GM12878 (cell line): ENCODE results near the gene NOP14. TPM values are rescaled to one million over a fixed set of nuclear protein-coding genes. Genes with fewer than 3 reads are reported as not detected.

Source experiments
- ATAC-seq: fragments of 200-7000 bp; cut with Tn5 transposase; 3 replicates; pipeline ENCODE4 v1.9.1; 2020; ENCODE audit warnings: mild to moderate bottlenecking, moderate library complexity
- BruUV-seq: library from RNA; stranded (reverse); fragments of 400-500 nt; replicated peaks from 2 replicates; lab custom pipeline; 2021; lab: Mats Ljungman, UMichigan
- CTCF ChIA-PET: fragments of 300-600 bp; sonication (Branson Sonifier 250); formaldehyde crosslinking; extraction: SDS; loops from one replicate; lab custom pipeline; 2021; ENCODE audit warnings: inconsistent platforms; lab: Yijun Ruan, JAX
- POLR2A ChIA-PET: fragments of 350-600 bp; formaldehyde crosslinking; extraction: SDS; loops from one replicate; lab custom pipeline; 2021; ENCODE audit warnings: inconsistent platforms; lab: Charles Lee
- RAD21 ChIA-PET: fragments of 300-600 bp; sonication (Branson Sonifier 250); formaldehyde crosslinking; loops from one replicate; lab custom pipeline; 2023; ENCODE audit warnings: antibody characterized with exemption; ENCODE audit not compliant: unreplicated experiment; lab: Charles Lee
- SMC1A ChIA-PET: fragments of 300-600 bp; sonication (Branson Sonifier 250); formaldehyde crosslinking; loops from one replicate; lab custom pipeline; 2023; ENCODE audit not compliant: unreplicated experiment, uncharacterized antibody; lab: Charles Lee
- DNase-seq: peaks from one replicate; pipeline ENCODE4 v3.0.0-alpha.2; 2011; ENCODE audit warnings: low read depth, low spot score
- FAIRE-seq: peaks from 3 replicates; lab custom pipeline; 2011; peaks lifted over from hg19 to GRCh38; lab: Jason Lieb, UNC
- H2AFZ ChIP-seq: 2 replicates; pipeline ENCODE4 v1.6.0; 2011; ENCODE audit warnings: low read depth, low read length, control low read depth; ENCODE audit not compliant: control insufficient read depth
- H3K27ac ChIP-seq: 2 replicates; pipeline ENCODE4 v1.5.1; 2011; ENCODE audit warnings: control low read depth; ENCODE audit not compliant: control insufficient read depth, insufficient read depth
- H3K27me3 ChIP-seq, 2 experiments: replicated peaks in 1 of 2; 2 replicates each; pipeline versions ENCODE4 v1.6.0 to v1.6.1; 2011; ENCODE audit warnings: low read length in 1 of 2; ENCODE audit not compliant: control insufficient read depth in 2 of 2, insufficient read depth in 2 of 2
- H3K36me3 ChIP-seq, 2 experiments: 2 replicates each; pipeline ENCODE4 v1.5.1; 2011; ENCODE audit warnings: low read length in 1 of 2; ENCODE audit not compliant: control insufficient read depth in 2 of 2, insufficient read depth in 2 of 2
- H3K4me1 ChIP-seq: 2 replicates; pipeline ENCODE4 v1.6.1; 2011; ENCODE audit warnings: mild to moderate bottlenecking, low read length, moderate library complexity, mixed read lengths; ENCODE audit not compliant: control insufficient read depth, insufficient read depth
- H3K4me2 ChIP-seq: 2 replicates; pipeline ENCODE4 v1.6.0; 2011; ENCODE audit warnings: control low read depth; ENCODE audit not compliant: control insufficient read depth, insufficient read depth
- H3K4me3 ChIP-seq: fragments of 200-600 bp; sonication (generic); 2 replicates; pipeline ENCODE4 v1.5.1; 2016
- H3K79me2 ChIP-seq: 2 replicates; pipeline ENCODE4 v1.6.0; 2011; ENCODE audit warnings: low read length; ENCODE audit not compliant: control insufficient read depth, insufficient read depth
- H3K9ac ChIP-seq: 2 replicates; pipeline ENCODE4 v1.8.0; 2011; ENCODE audit warnings: low read length, control low read depth, mixed read lengths; ENCODE audit not compliant: control insufficient read depth, insufficient read depth
- H3K9me3 ChIP-seq: replicated peaks from 3 replicates; pipeline ENCODE4 v1.5.1; 2011; ENCODE audit warnings: mild to moderate bottlenecking, low read length; ENCODE audit not compliant: control insufficient read depth, insufficient read depth
- H4K20me1 ChIP-seq: 2 replicates; pipeline ENCODE4 v1.6.0; 2011; ENCODE audit not compliant: control insufficient read depth, insufficient read depth
- ASH2L ChIP-seq: fragments of 300-600, 200-600 bp; sonication (generic); IDR thresholded peaks from 2 replicates; pipeline ENCODE4 v1.6.1; 2017; ENCODE audit warnings: low read depth, mild to moderate bottlenecking, borderline replicate concordance
- BCL11A ChIP-seq: IDR thresholded peaks from 2 replicates; pipeline ENCODE4 v1.6.1; 2011; ENCODE audit warnings: low read depth, low read length
- BMI1 ChIP-seq: fragments of 450-650 bp; IDR thresholded peaks from 2 replicates; pipeline ENCODE4 v1.6.1; 2016; ENCODE audit warnings: mild to moderate bottlenecking, moderate library complexity, borderline replicate concordance
- FOS ChIP-seq: IDR thresholded peaks from 3 replicates; pipeline ENCODE4 v1.6.1; 2011; ENCODE audit warnings: borderline replicate concordance; ENCODE audit not compliant: insufficient read length; ENCODE audit errors: extremely low read depth
- HCFC1 ChIP-seq: fragments of 150-350 bp; IDR thresholded peaks from 2 replicates; pipeline ENCODE4 v1.6.1; 2014; ENCODE audit warnings: low read length
- HDAC2 ChIP-seq: fragments of 200-600 bp; sonication (generic); IDR thresholded peaks from 2 replicates; pipeline ENCODE4 v1.6.1; 2017
- IRF3 ChIP-seq: fragments of 450-650 bp; IDR thresholded peaks from 2 replicates; pipeline ENCODE4 v1.6.1; 2014; ENCODE audit warnings: mild to moderate bottlenecking
- IRF5 ChIP-seq: fragments of 450-650 bp; IDR thresholded peaks from 2 replicates; pipeline ENCODE4 v1.6.1; 2017; ENCODE audit warnings: borderline replicate concordance
- LARP7 ChIP-seq: fragments of 450-650 bp; IDR thresholded peaks from 2 replicates; pipeline ENCODE4 v1.6.1; 2017; ENCODE audit warnings: mild to moderate bottlenecking
- MEF2A ChIP-seq: IDR thresholded peaks from 2 replicates; pipeline ENCODE4 v1.6.1; 2011; ENCODE audit warnings: low read depth, mild to moderate bottlenecking, low read length, moderate library complexity; ENCODE audit not compliant: insufficient read depth
- RAD21 ChIP-seq: IDR thresholded peaks from 2 replicates; pipeline ENCODE4 v1.6.1; 2011; ENCODE audit warnings: mild to moderate bottlenecking, low read depth, low read length, moderate library complexity; ENCODE audit not compliant: insufficient read depth
- SIX5 ChIP-seq: IDR thresholded peaks from 2 replicates; pipeline ENCODE4 v1.6.1; 2011; ENCODE audit warnings: mild to moderate bottlenecking, low read depth, low read length, moderate library complexity; ENCODE audit not compliant: severe bottlenecking
- SMAD1 ChIP-seq: fragments of 450-650 bp; IDR thresholded peaks from 2 replicates; pipeline ENCODE4 v1.6.1; 2018; ENCODE audit warnings: mild to moderate bottlenecking, low read depth; ENCODE audit not compliant: partially characterized antibody
- SUZ12 ChIP-seq: fragments of 200-600 bp; sonication (generic); IDR thresholded peaks from one replicate; pipeline ENCODE4 v1.6.1; 2018; ENCODE audit warnings: antibody characterized with exemption, mild to moderate bottlenecking; ENCODE audit not compliant: unreplicated experiment
- TARDBP ChIP-seq: IDR thresholded peaks from 2 replicates; pipeline ENCODE4 v1.6.1; 2016; ENCODE audit warnings: borderline replicate concordance
- ZBTB33 ChIP-seq: fragments of 450-650 bp; IDR thresholded peaks from 2 replicates; pipeline ENCODE4 v1.6.1; 2017; ENCODE audit warnings: mild to moderate bottlenecking
- WGBS: methylation state at CpG from one replicate; pipeline ENCODE4 v1.1.6; 2016; ENCODE audit warnings: low lambda C conversion rate; ENCODE audit not compliant: insufficient replicate concordance, insufficient coverage; ENCODE audit errors: missing lambda C conversion rate; 5-methylcytosine and 5-hydroxymethylcytosine counted together
- in situ Hi-C: fragments of 300-500 bp; cut with MboI; formaldehyde crosslinking; loops from 9 replicates; pipeline ENCODE4 v1.14.3; 2018; ENCODE audit warnings: mixed read lengths
- intact Hi-C: fragments of 100-400 bp; cut with micrococcal nuclease; formaldehyde crosslinking; loops from one replicate; pipeline ENCODE4 v1.14.2; 2022; ENCODE audit not compliant: unreplicated experiment
- polyA plus RNA-seq, 11 experiments: library from polyadenylated mRNA; depleted of rRNA in 4 of 11; unstranded in 6 of 11; stranded (reverse) in 5 of 11; fragments of >200 nt; fragmentation: Nextera tagmentation in 4 of 11; fragmentation: Illumina TruSeq in 1 of 11; extraction: Ambion mirVana in 4 of 11; extraction: Trizol in 1 of 11; gene quantifications; 1 replicate in 1 of 11; 2 replicates in 10 of 11; pipeline versions ENCODE4 v1.2.1 to v1.2.3, GENCODE V29; 2011 to 2016; ENCODE audit warnings: inconsistent platforms in 2 of 11, missing spikeins in 2 of 11, low read depth in 1 of 11
- total RNA-seq, 4 experiments: library from RNA; depleted of rRNA in 3 of 4; stranded (reverse); fragments of >200 nt in 3 of 4; fragmentation: Illumina TruSeq in 1 of 4; extraction: Trizol in 1 of 4; gene quantifications; 2 replicates each; pipeline versions ENCODE4 v1.2.1 to v1.2.3, GENCODE V29; 2013 to 2021

The NOP14 gene
- total and polyA plus RNA-seq, 10 of the 15 experiments (the other 5 are each of a cell fraction or from before 2014, with no cell fraction given): 13.8 to 80.6 (median 49.7) TPM

- H3K4me1 ChIP-seq: no peaks in the 10 kb centered on the region; the same call in 1 of the 2 replicates
- ChIA-PET SMC1A (no interaction called here), RAD21 (no interaction called here), POLR2A (no interaction called here), CTCF (interaction anchor here (1.1 to 2.9 kb wide), 2 partner anchors 10 to 78 kb away, joined by 3 to 11 read pairs; no protein-coding TSS in a partner anchor)
- no peak overlapping the region for H3K9ac ChIP-seq
- no peak overlapping the region for H3K4me3 ChIP-seq
- no peak for FAIRE-seq
- H3K27me3 ChIP-seq: no peaks in the 10 kb centered on the region
- no TSS peak for BruUV-seq
- 56% methylated on average over 3 of the region's 3 CpGs for WGBS
- in situ Hi-C loops (no loop called here), intact Hi-C loops (no loop called here)
- H3K79me2 ChIP-seq: no peaks in the 10 kb centered on the region
- no peaks in the 10 kb centered on the region for H4K20me1 ChIP-seq
- H3K27ac ChIP-seq: no peak overlapping the region
- no peak overlapping the region for H2AFZ ChIP-seq
- no peak for DNase-seq
- H3K9me3 ChIP-seq: no peaks in the 10 kb centered on the region
- H3K36me3 ChIP-seq: no peaks in the 10 kb centered on the region
- H3K4me2 ChIP-seq: no peak overlapping the region
- ATAC-seq: no peak
- TF ChIP-seq FOS: no peak
- TF ChIP-seq IRF5: no peak
- TF ChIP-seq BMI1: no peak
- TF ChIP-seq BCL11A: no peak
- TF ChIP-seq HCFC1: no peak
- TF ChIP-seq ASH2L: no peak
- no peak for TF ChIP-seq MEF2A
- TF ChIP-seq HDAC2: no peak
- TF ChIP-seq RAD21: no peak
- no peak for TF ChIP-seq SIX5
- TF ChIP-seq ZBTB33: no peak
- TF ChIP-seq IRF3: no peak
- no peak for TF ChIP-seq LARP7
- no peak for TF ChIP-seq SMAD1
- no peak for TF ChIP-seq SUZ12
- TF ChIP-seq TARDBP: no peak
- TF ChIP-seq, all 136 proteins: peak for 0
Measured at GRCh38 chr4:2968381-2968780, 5.2 kb upstream of the NOP14 start.
